OCI-LY3 (cell line): Measurements from ENCODE around the gene TCF21.

Experiments
- H2AFZ ChIP-seq: fragments of 200-600, 300-600 bp; shearing (Covaris generic); 2 replicates; pipeline ENCODE4 v1.6.0; 2014; ENCODE audit warnings: antibody characterized with exemption, low read depth, low read length
- H3K27ac ChIP-seq: fragments of 200-600, 300-600 bp; sonication (generic); 2 replicates; pipeline ENCODE4 v1.5.1; 2014; ENCODE audit warnings: mild to moderate bottlenecking, low read length, moderate library complexity, mixed read lengths
- H3K27me3 ChIP-seq: fragments of 200-600, 300-600 bp; sonication (generic); 2 replicates; pipeline ENCODE4 v1.6.1; 2014; ENCODE audit warnings: low read depth, low read length, mixed read lengths
- H3K36me3 ChIP-seq: fragments of 200-600, 300-600 bp; sonication (generic); replicated peaks from 2 replicates; pipeline ENCODE3; 2014; ENCODE audit warnings: low read depth, low read length, mixed read lengths
- H3K4me1 ChIP-seq: fragments of 300-600, 200-600 bp; sonication (generic); 2 replicates; pipeline ENCODE4 v1.6.1; 2014; ENCODE audit warnings: low read length, mixed read lengths
- H3K4me2 ChIP-seq: fragments of 200-600, 300-600 bp; sonication (generic); 2 replicates; pipeline ENCODE4 v1.6.1; 2014; ENCODE audit warnings: low read length, mixed read lengths
- H3K4me3 ChIP-seq: fragments of 300-600, 200-600 bp; sonication (generic); 2 replicates; pipeline ENCODE4 v1.5.1; 2014; ENCODE audit warnings: antibody characterized with exemption, mild to moderate bottlenecking, low read length, moderate library complexity
- H3K79me2 ChIP-seq: fragments of 300-600, 200-600 bp; shearing (Covaris generic); 2 replicates; pipeline ENCODE4 v1.6.1; 2014; ENCODE audit warnings: mild to moderate bottlenecking, low read length, mixed read lengths
- H3K9ac ChIP-seq: fragments of 300-600, 200-600 bp; shearing (Covaris generic); 2 replicates; pipeline ENCODE4 v1.6.0; 2014; ENCODE audit warnings: mild to moderate bottlenecking, low read length, moderate library complexity
- H3K9me3 ChIP-seq: fragments of 200-600, 300-600 bp; shearing (Covaris generic); 2 replicates; pipeline ENCODE4 v1.6.1; 2014; ENCODE audit warnings: low read length, mixed read lengths; ENCODE audit not compliant: insufficient read depth
- H4K20me1 ChIP-seq: fragments of 200-600, 300-600 bp; sonication (generic); 2 replicates; pipeline ENCODE4 v1.6.1; 2016; ENCODE audit warnings: low read length, mixed read lengths; ENCODE audit not compliant: insufficient read depth
- EZH2phosphoT487 ChIP-seq: fragments of 200-600 bp; shearing (Covaris generic); IDR thresholded peaks from 2 replicates; pipeline ENCODE4 v1.6.1; 2018; ENCODE audit warnings: antibody characterized with exemption, mixed run types, low read depth
- TF ChIP-seq, protein P1 (sequence below): fragments of 200-600, 300-600 bp; sonication (generic); IDR thresholded peaks from 2 replicates; pipeline ENCODE4 v1.5.1; 2014; ENCODE audit warnings: antibody characterized with exemption, low read length, low read depth

The TCF21 gene

DNA sequence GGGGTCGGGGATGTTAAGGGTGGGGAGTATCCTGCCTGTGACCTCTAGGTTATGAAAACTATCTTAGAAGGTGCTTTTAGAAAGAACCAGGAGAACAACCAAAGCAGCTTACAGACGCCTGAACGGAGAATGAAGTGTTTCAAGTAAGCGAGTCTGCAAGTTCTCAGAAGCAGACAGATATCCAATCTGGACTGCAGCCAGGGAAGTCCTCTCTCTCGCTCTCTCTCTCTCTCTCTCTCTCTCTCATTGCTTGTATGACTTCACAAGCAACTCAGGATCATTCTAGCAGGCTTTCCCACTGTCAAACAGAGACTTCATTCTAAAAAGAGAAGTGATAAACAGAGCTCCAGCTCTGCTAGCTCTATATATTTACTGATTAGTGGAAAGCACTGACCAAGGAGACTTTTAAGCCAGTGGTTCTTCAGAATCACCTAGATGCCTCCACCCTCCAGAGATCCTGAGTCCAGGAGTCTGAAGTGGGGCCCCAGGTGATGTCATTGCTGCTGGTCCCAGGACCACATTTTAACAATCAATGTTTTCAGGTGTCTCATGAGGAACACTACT, 6.0 kb downstream of the TCF21 start:
- H3K79me2 ChIP-seq, result no peaks in the 10 kb centered on the region
- H3K27ac ChIP-seq, result no peak overlapping the region
- H3K27me3 ChIP-seq, result no peaks in the 10 kb centered on the region
- H3K4me2 ChIP-seq, result no peak overlapping the region
- no peaks in the 10 kb centered on the region for H4K20me1 ChIP-seq
- H2AFZ ChIP-seq, result no peak overlapping the region
- no peak overlapping the region for H3K9ac ChIP-seq
- no peaks in the 10 kb centered on the region for H3K36me3 ChIP-seq
- H3K9me3 ChIP-seq, result no peaks in the 10 kb centered on the region
- TF ChIP-seq EZH2phosphoT487, result no peak
- TF ChIP-seq, protein P1, sequence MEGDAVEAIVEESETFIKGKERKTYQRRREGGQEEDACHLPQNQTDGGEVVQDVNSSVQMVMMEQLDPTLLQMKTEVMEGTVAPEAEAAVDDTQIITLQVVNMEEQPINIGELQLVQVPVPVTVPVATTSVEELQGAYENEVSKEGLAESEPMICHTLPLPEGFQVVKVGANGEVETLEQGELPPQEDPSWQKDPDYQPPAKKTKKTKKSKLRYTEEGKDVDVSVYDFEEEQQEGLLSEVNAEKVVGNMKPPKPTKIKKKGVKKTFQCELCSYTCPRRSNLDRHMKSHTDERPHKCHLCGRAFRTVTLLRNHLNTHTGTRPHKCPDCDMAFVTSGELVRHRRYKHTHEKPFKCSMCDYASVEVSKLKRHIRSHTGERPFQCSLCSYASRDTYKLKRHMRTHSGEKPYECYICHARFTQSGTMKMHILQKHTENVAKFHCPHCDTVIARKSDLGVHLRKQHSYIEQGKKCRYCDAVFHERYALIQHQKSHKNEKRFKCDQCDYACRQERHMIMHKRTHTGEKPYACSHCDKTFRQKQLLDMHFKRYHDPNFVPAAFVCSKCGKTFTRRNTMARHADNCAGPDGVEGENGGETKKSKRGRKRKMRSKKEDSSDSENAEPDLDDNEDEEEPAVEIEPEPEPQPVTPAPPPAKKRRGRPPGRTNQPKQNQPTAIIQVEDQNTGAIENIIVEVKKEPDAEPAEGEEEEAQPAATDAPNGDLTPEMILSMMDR, result no peak
- no peaks in the 10 kb centered on the region for H3K4me1 ChIP-seq
- no peak overlapping the region for H3K4me3 ChIP-seq

DNA sequence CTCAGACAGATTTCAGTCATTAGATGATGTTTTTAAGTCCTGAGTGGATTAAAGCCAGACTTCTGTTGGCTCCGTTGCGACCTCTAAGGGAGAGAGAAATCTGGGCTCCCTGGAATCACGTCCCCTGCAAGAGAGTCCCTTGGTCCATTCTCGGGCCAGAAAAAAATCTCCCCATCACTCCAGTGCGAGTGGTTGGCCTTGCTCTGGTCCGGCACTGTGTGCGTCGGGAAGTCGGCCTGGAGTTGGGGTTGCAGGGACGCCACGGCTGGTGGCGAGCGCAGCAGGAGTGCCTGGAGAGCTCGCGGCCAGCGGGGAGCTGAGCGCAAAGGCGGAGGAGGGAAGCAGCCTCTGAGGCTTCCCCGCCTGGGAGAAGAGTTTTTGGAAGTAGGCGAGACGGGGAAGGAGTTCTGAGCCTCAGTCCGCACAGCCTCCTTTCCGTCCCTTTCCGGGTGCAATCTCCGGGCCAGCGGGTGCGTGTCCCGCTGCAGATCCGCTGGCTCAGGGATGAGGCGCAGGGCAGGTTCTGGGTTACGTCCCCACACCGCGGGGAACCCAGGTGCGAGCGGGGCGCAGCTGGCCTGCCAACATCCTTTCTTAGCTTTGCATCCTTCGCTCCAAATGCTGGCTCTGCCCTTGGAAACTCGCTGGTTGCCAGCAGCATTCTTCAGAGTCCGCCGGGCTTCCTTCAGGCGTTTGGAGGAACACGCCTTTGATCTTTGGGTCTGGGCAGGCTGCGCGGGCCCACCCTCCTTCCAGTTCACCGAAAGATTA, 6.8 kb downstream of the TCF21 start:
- Histone ChIP-seq H2AFZ (no peak overlapping the region), H4K20me1 (no peaks in the 10 kb centered on the region), H3K79me2 (no peaks in the 10 kb centered on the region), H3K4me1 (no peaks in the 10 kb centered on the region), H3K9me3 (no peaks in the 10 kb centered on the region), H3K27ac (no peak overlapping the region), H3K4me3 (no peak overlapping the region), H3K27me3 (no peaks in the 10 kb centered on the region), H3K36me3 (no peaks in the 10 kb centered on the region), H3K9ac (no peak overlapping the region), H3K4me2 (no peak overlapping the region)
- TF ChIP-seq EZH2phosphoT487, result no peak
- TF ChIP-seq, protein P1, result no peak

DNA sequence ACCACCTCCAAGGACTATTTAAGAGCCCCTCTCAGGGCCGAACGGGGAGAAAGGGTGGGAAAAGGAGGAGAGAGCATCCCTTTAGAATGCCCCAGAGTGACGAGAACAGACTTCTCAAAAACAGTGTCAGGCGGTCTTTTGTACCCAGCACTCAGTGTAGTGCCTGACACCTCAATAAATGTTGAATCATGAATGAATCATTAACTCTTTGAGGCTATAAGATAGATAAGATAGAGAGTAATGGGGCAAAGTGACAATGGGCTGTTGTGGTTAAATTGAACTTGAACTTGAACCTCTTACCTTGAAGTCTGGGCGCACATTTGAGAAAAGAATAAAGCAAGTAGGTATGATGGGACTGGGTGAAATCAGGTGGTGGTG, 7.4 kb downstream of the TCF21 start:
- no peak overlapping the region for H3K4me2 ChIP-seq
- no peaks in the 10 kb centered on the region for H3K4me1 ChIP-seq
- H3K36me3 ChIP-seq, result no peaks in the 10 kb centered on the region
- no peaks in the 10 kb centered on the region for H3K79me2 ChIP-seq
- H3K9me3 ChIP-seq, result no peaks in the 10 kb centered on the region
- H3K4me3 ChIP-seq, result no peak overlapping the region
- no peak overlapping the region for H3K27ac ChIP-seq
- no peak overlapping the region for H2AFZ ChIP-seq
- H3K9ac ChIP-seq, result no peak overlapping the region
- H4K20me1 ChIP-seq, result no peaks in the 10 kb centered on the region
- no peaks in the 10 kb centered on the region for H3K27me3 ChIP-seq
- TF ChIP-seq, protein P1, result no peak
- no peak for TF ChIP-seq EZH2phosphoT487

DNA sequence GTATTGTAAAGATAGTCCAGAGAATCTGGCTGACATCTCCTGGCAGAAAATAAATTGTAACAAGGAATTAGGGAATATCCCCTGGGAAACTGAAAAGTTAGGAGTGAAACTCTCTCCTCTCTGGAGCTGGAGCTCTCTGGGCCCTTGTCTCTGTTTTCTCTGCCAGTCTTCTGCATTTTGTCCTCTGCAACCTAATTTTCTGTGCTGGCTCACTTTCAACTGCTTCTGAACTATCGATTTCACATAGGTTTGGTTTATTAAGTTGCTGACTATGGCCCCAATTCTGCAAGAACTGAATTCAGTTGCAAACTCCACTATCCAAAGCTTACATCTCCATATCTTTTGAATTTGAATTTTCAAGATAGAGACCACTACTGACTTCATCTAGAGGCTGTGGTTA, 9.3 kb downstream of the TCF21 start:
- H3K36me3 ChIP-seq, result no peaks in the 10 kb centered on the region
- no peaks in the 10 kb centered on the region for H4K20me1 ChIP-seq
- no peaks in the 10 kb centered on the region for H3K4me1 ChIP-seq
- H3K4me2 ChIP-seq, result no peak overlapping the region
- no peaks in the 10 kb centered on the region for H3K27me3 ChIP-seq
- H3K4me3 ChIP-seq, result no peak overlapping the region
- H3K27ac ChIP-seq, result no peak overlapping the region
- no peak overlapping the region for H2AFZ ChIP-seq
- TF ChIP-seq, protein P1, result no peak
- TF ChIP-seq EZH2phosphoT487, result no peak
- H3K79me2 ChIP-seq, result no peaks in the 10 kb centered on the region
- no peak overlapping the region for H3K9ac ChIP-seq
- no peaks in the 10 kb centered on the region for H3K9me3 ChIP-seq
